Tibial artery (tissue), 4 donors: ENCODE results near the gene VSIR.
A peak's percentile ranks its signal among the peaks of the same experiment; 100 is the strongest.

Source experiments
- DNase-seq, 2 donors: peaks; one replicate each; pipeline ENCODE4 v3.0.0-alpha.2; 2019
- H3K27ac ChIP-seq, 2 donors: fragments of 200-600 bp; sonication (generic) in 1 of 2; 1 replicate in 1 of 2; 2 replicates in 1 of 2; pipeline ENCODE4 v1.5.1; 2018 to 2019; ENCODE audit warnings: mild to moderate bottlenecking in 1 of 2
- H3K27me3 ChIP-seq, 2 donors: fragments of 200-600 bp; sonication (generic) in 1 of 2; one replicate each; pipeline versions ENCODE4 v1.5.1 to v1.6.0; 2016 to 2019
- H3K36me3 ChIP-seq, 3 donors: fragments of 200-600 bp; sonication (generic) in 2 of 3; one replicate each; pipeline ENCODE4 v1.5.1; 2016 to 2019; ENCODE audit warnings: mild to moderate bottlenecking in 2 of 3
- H3K4me1 ChIP-seq, 4 donors: fragments of 200-600 bp; sonication (generic) in 2 of 4; 1 replicate in 3 of 4; 2 replicates in 1 of 4; pipeline ENCODE4 v1.5.1; 2016 to 2019
- H3K4me3 ChIP-seq, 2 donors: fragments of 200-600 bp; sonication (generic) in 1 of 2; 1 replicate in 1 of 2; 2 replicates in 1 of 2; pipeline ENCODE4 v1.5.1; 2018 to 2019; ENCODE audit warnings: mild to moderate bottlenecking in 2 of 2
- H3K9me3 ChIP-seq, 3 donors: fragments of 200-600 bp; sonication (generic) in 1 of 3; one replicate each; pipeline ENCODE4 v1.5.1; 2016 to 2019
- intact Hi-C: fragments of 100-400 bp; cut with DNase I; formaldehyde crosslinking; loops from one replicate; pipeline ENCODE4 v1.15.0; 2023; ENCODE audit warnings: low total_unique reads
- TF ChIP-seq, protein P1 (sequence below), 2 experiments: fragments of 200-600 bp in 1 of 2; fragments of 450-650 bp in 1 of 2; IDR thresholded peaks; one replicate each; pipeline ENCODE4 v1.5.1; 2017 to 2019; ENCODE audit warnings: antibody characterized with exemption in 2 of 2, mild to moderate bottlenecking in 1 of 2, moderate library complexity in 1 of 2

VSIR gene

DNA sequence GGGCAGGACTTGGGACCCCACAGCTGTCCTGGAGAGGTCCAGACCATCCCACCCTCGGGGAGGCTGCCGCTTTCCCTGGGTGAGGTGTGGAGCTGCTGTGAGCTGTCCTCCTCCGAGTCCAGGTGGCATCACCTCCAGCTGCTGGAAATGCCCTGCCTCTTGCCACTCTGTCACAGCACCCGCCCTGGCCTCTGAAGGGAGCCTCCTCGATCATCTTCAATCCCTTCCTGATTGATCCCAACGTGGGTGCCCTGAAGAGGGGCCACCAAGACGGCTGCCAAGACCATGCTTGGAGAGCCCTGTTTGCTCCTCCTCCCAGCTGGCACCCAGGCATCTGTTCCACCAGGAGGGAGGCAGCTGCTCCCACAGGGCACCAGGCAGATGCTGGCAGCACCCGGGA is 58.3 kb downstream of the VSIR start:
- H3K36me3 ChIP-seq, result no peaks in the 10 kb centered on the region
- H3K27me3 ChIP-seq, result no peaks in the 10 kb centered on the region
- intact Hi-C loops, result loop anchor here (2.0 to 5.0 kb wide), 2 partner anchors 47 to 58 kb away; partner anchors contain the start of gene VSIR
- peaks cover 3 to 66% (median 56%) of the 10 kb centered on the region in 4 donors for H3K4me1 ChIP-seq
- no peak for DNase-seq
- peak overlapping the region; percentile 88 to 91 for H3K27ac ChIP-seq
- no peaks in the 10 kb centered on the region for H3K9me3 ChIP-seq
- H3K4me3 ChIP-seq, result no peak overlapping the region
- TF ChIP-seq, protein P1, sequence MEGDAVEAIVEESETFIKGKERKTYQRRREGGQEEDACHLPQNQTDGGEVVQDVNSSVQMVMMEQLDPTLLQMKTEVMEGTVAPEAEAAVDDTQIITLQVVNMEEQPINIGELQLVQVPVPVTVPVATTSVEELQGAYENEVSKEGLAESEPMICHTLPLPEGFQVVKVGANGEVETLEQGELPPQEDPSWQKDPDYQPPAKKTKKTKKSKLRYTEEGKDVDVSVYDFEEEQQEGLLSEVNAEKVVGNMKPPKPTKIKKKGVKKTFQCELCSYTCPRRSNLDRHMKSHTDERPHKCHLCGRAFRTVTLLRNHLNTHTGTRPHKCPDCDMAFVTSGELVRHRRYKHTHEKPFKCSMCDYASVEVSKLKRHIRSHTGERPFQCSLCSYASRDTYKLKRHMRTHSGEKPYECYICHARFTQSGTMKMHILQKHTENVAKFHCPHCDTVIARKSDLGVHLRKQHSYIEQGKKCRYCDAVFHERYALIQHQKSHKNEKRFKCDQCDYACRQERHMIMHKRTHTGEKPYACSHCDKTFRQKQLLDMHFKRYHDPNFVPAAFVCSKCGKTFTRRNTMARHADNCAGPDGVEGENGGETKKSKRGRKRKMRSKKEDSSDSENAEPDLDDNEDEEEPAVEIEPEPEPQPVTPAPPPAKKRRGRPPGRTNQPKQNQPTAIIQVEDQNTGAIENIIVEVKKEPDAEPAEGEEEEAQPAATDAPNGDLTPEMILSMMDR (IDR thresholded peaks at IDR 0.05), result no peak

DNA sequence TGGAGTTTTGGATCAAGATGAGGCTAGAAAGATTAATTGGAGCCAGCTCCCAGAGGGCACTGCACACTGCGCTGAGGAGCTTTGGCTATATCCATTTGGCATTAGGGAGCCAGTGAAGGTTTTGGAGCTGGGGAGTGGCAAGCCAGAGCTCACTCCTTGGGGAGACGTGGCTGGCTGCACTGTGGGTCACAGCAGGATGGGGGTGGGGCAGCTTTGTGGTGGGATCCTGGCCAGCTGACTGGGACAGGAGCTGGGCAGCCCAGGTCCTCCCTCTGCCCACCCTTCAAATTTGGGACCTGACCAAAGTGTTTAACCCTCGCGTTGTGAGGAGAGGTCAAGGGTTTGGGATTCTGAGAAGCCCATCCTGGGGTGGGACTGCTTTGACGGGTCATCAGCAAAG is 58.7 kb downstream of the VSIR start:
- Histone ChIP-seq H3K36me3 (no peaks in the 10 kb centered on the region), H3K9me3 (no peaks in the 10 kb centered on the region), H3K27ac (peak overlapping the region; percentile 88 to 91), H3K4me3 (no peak overlapping the region), H3K27me3 (no peaks in the 10 kb centered on the region), H3K4me1 (peaks cover 3 to 65% (median 56%) of the 10 kb centered on the region in 4 donors)
- intact Hi-C loops, result loop anchor here (2.0 kb wide), 1 partner anchor 58 kb away; the partner anchor contains the start of gene VSIR
- no peak for DNase-seq
- TF ChIP-seq, protein P1 (IDR thresholded peaks at IDR 0.05), result no peak

DNA sequence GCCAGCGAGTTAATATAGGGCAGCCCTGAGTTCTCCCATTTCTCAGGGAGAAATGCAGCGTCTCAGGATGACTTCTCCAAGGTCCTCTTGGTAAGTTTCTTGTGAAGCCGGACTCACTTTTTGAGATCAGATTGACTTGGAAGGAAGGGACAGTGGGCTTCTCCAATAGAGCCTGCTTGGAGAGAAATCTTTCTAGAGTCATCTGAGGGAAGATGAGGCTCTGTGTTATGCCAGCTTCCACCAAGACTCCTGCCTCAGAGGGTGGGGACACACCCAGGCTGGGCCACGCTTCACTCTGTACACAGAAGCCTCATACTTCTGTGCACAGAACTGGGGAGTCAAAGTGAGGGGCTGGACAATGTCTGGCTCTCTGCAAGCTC is 59.3 kb downstream of the VSIR start:
- no peak for DNase-seq
- intact Hi-C loops, result loop anchor here (2.0 kb wide), 1 partner anchor 59 kb away; the partner anchor contains the start of gene VSIR

DNA sequence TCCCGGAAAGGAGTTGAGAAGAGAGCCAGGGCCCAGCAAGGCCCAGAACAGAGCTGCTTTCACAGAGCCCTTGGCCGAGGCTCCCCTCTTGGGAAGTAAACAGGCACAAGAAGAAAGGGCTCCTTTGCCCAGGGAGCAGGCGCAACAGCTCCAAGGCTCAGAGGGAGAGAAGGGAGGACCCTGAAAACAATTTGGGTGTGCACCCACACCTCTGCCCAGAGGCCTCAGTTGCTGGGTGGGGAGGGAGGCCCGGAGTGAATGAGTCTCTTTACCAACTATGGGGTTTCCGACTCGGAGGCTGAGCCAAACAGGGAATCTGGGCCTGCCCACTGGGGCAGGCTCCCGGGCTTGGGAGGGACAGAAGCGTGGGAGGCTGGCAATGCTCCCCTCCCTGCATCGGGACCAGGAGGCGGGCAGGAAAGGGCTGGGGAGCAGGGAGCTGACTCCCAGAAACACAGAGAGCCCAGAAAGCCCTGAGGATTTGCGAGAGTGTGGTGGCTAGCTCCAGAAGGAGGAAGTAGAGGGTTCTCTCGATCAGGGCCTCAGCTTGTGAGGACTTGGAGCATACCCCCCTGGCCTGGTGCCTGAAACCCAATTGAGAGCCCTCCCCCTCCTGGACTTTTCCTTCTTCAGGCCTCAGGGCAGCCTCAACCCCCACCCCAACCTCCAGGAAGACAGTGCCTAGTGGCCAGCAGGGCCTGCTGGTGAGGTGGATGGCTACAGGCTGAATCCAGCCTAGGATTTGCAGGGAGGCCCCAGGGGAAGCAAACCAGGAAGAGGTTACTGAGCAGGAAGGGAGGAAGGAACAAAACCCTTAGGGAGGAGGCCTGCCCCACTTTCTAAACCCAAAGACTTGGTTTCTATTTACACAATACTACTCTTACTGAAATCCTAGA is 59.9 kb downstream of the VSIR start:
- H3K27ac ChIP-seq, result peak overlapping the region; percentile 88 to 91
- DNase-seq, result peak; percentile 92 to 97
- TF ChIP-seq, protein P1 (IDR thresholded peaks at IDR 0.05), result peak in 1 of 2 experiments; percentile 12
- intact Hi-C loops, result loop anchor here (2.0 kb wide), 1 partner anchor 59 kb away; the partner anchor contains the start of gene VSIR
- no peaks in the 10 kb centered on the region for H3K36me3 ChIP-seq
- H3K4me1 ChIP-seq, result peaks cover 3 to 58% (median 49%) of the 10 kb centered on the region in 4 donors
- no peaks in the 10 kb centered on the region for H3K9me3 ChIP-seq
- H3K4me3 ChIP-seq, result peak overlapping the region in 1 of 2 donors; percentile 12
- no peaks in the 10 kb centered on the region for H3K27me3 ChIP-seq

More for the DNA sequence above, 59.3 kb downstream of the VSIR start:
- H3K27me3 ChIP-seq, result no peaks in the 10 kb centered on the region
- no peaks in the 10 kb centered on the region for H3K9me3 ChIP-seq
- peak overlapping the region in 1 of 2 donors; percentile 12 for H3K4me3 ChIP-seq
- peak overlapping the region; percentile 88 to 91 for H3K27ac ChIP-seq
- peaks cover 3 to 62% (median 54%) of the 10 kb centered on the region in 4 donors for H3K4me1 ChIP-seq
- H3K36me3 ChIP-seq, result no peaks in the 10 kb centered on the region
- TF ChIP-seq, protein P1 (IDR thresholded peaks at IDR 0.05), result no peak

DNA sequence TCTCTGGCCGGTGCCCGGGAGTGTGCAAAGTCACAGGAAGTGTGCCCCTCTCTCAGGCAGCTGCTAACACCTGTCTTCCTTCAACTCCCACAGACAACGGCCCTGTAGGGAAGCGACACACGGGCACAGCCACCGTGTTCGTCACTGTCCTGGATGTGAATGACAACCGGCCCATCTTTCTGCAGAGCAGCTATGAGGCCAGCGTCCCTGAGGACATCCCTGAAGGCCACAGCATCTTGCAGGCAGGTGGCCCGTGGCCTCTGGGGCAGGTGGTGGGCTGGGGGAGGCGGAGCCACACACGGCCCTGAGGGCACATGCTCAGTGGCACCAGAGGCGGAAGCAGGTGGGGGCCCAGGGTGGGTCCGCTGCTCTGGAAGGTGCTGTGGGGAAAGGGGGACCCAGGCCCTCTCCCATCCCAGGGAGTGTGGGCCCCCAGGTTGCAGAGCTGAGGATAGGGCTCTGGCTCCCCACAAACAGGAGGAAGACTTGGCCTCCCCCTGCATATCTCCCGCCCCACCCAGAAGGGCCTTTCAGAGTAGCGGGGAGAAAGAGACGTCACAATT is 60.7 kb downstream of the VSIR start:
- no peaks in the 10 kb centered on the region for H3K27me3 ChIP-seq
- DNase-seq, result no peak
- TF ChIP-seq, protein P1 (IDR thresholded peaks at IDR 0.05), result no peak
- intact Hi-C loops, result no loop called here
- no peaks in the 10 kb centered on the region for H3K9me3 ChIP-seq
- peaks cover 3 to 50% (median 42%) of the 10 kb centered on the region in 4 donors for H3K4me1 ChIP-seq
- H3K27ac ChIP-seq, result peak overlapping the region; percentile 88 to 91
- H3K36me3 ChIP-seq, result no peaks in the 10 kb centered on the region
- no peak overlapping the region for H3K4me3 ChIP-seq
